Neutrophil (primary cell): ENCODE results near the gene GALNTL6.

Experiments used
- H3K27ac ChIP-seq: fragments of 200-600 bp; sonication (generic); 2 replicates; pipeline ENCODE4 v1.5.1; 2016; ENCODE audit warnings: mild to moderate bottlenecking, moderate library complexity
- H3K27me3 ChIP-seq: fragments of 200-600 bp; sonication (generic); 2 replicates; pipeline ENCODE4 v1.6.0; 2016; ENCODE audit warnings: mild to moderate bottlenecking
- H3K36me3 ChIP-seq: fragments of 200-600 bp; sonication (generic); 2 replicates; pipeline ENCODE4 v1.5.1; 2017
- H3K4me1 ChIP-seq, 2 experiments: fragments of 200-600 bp in 1 of 2; sonication (generic) in 1 of 2; 1 replicate in 1 of 2; 2 replicates in 1 of 2; pipeline versions ENCODE4 v1.5.1 to v1.6.1; 2013 to 2016; ENCODE audit warnings: low read depth in 1 of 2, low read length in 1 of 2, mild to moderate bottlenecking in 1 of 2, moderate library complexity in 1 of 2; ENCODE audit not compliant: control insufficient read depth in 1 of 2, insufficient read depth in 1 of 2
- H3K4me3 ChIP-seq, 2 experiments: fragments of 200-600 bp in 1 of 2; sonication (generic) in 1 of 2; 1 replicate in 1 of 2; 2 replicates in 1 of 2; pipeline ENCODE4 v1.5.1; 2013 to 2016; ENCODE audit warnings: low read depth in 1 of 2, low read length in 1 of 2, mild to moderate bottlenecking in 1 of 2, moderate library complexity in 1 of 2
- H3K9me3 ChIP-seq: fragments of 200-600 bp; sonication (generic); 2 replicates; pipeline ENCODE4 v1.5.1; 2016
- CTCF ChIP-seq: fragments of 200-600 bp; sonication (generic); IDR thresholded peaks from 2 replicates; pipeline ENCODE4 v1.5.1; 2016; ENCODE audit warnings: antibody characterized with exemption

Gene GALNTL6

GRCh38 chr4:172772781-172773180, 959.6 kb downstream of the GALNTL6 start:
- no peaks in the 10 kb centered on the region for H3K27me3 ChIP-seq
- H3K4me3 ChIP-seq, result no peak overlapping the region
- peaks cover 0 to 1% of the 10 kb centered on the region in 2 experiments for H3K4me1 ChIP-seq
- H3K27ac ChIP-seq, result no peak overlapping the region
- H3K9me3 ChIP-seq, result no peaks in the 10 kb centered on the region
- no peak for TF ChIP-seq CTCF
- no peaks in the 10 kb centered on the region for H3K36me3 ChIP-seq

GRCh38 chr4:172776203-172776861, 963.1 kb downstream of the GALNTL6 start:
- no peak overlapping the region for H3K4me3 ChIP-seq
- H3K27ac ChIP-seq, result no peak overlapping the region
- H3K9me3 ChIP-seq, result no peaks in the 10 kb centered on the region
- TF ChIP-seq CTCF, result no peak
- H3K4me1 ChIP-seq, result peaks cover 15 to 37% of the 10 kb centered on the region in 2 experiments
- H3K36me3 ChIP-seq, result no peaks in the 10 kb centered on the region
- H3K27me3 ChIP-seq, result no peaks in the 10 kb centered on the region

GRCh38 chr4:172777729-172778431, 964.7 kb downstream of the GALNTL6 start:
- TF ChIP-seq CTCF, result no peak
- peaks cover 15 to 40% of the 10 kb centered on the region in 2 experiments for H3K4me1 ChIP-seq
- no peak overlapping the region for H3K4me3 ChIP-seq
- H3K36me3 ChIP-seq, result no peaks in the 10 kb centered on the region
- peak overlapping the region; percentile 53 for H3K27ac ChIP-seq
- no peaks in the 10 kb centered on the region for H3K9me3 ChIP-seq
- no peaks in the 10 kb centered on the region for H3K27me3 ChIP-seq

- no peak overlapping the region for H3K4me3 ChIP-seq
- no peaks in the 10 kb centered on the region for H3K36me3 ChIP-seq
- H3K27me3 ChIP-seq, result no peaks in the 10 kb centered on the region
- no peaks in the 10 kb centered on the region for H3K9me3 ChIP-seq
- H3K4me1 ChIP-seq, result peaks cover 15 to 40% of the 10 kb centered on the region in 2 experiments
- peak overlapping the region; percentile 53 for H3K27ac ChIP-seq
- TF ChIP-seq CTCF, result no peak
Observed at GRCh38 chr4:172778583-172778982, 965.4 kb downstream of the GALNTL6 start.

GRCh38 chr4:172780566-172781081, 967.4 kb downstream of the GALNTL6 start:
- H3K27ac ChIP-seq, result peak overlapping the region; percentile 71
- H3K27me3 ChIP-seq, result no peaks in the 10 kb centered on the region
- H3K4me1 ChIP-seq, result peaks cover 16 to 51% of the 10 kb centered on the region in 2 experiments
- no peaks in the 10 kb centered on the region for H3K36me3 ChIP-seq
- no peaks in the 10 kb centered on the region for H3K9me3 ChIP-seq
- peak overlapping the region in 1 of 2 experiments; percentile 22 for H3K4me3 ChIP-seq
- TF ChIP-seq CTCF, result no peak
